ENCODE results near the gene KLC4.
"Not testable (repeated sequence)": the region's sequence is repeated elsewhere in the genome, so short reads cannot be mapped to it uniquely, and the experiment has no call there.

The KLC4 gene

GRCh38 chr6:43074847-43075669, 15.6 kb downstream of the KLC4 start:
- DNase-seq, result no peak

GRCh38 chr6:43075670-43076463, 16.4 kb downstream of the KLC4 start, which contains the start of gene PTK7:
PTK7 (plus strand) TSS chr6:43076314; CDS start chr6:43076489, 175 bp downstream.
- peak; percentile 47 for DNase-seq

- no peak for DNase-seq
These were observed 17.3 kb downstream of the KLC4 start for GRCh38 chr6:43076464-43077332.

- DNase-seq, result no peak
These were observed 17.9 kb downstream of the KLC4 start for GRCh38 chr6:43077333-43077809.

- no peak for DNase-seq
These were observed 18.6 kb downstream of the KLC4 start for GRCh38 chr6:43077981-43078511.

- DNase-seq, result no peak
These were observed 19.3 kb downstream of the KLC4 start for GRCh38 chr6:43078691-43079090.

GRCh38 chr6:43081043-43081442, 21.6 kb downstream of the KLC4 start:
- no peak for DNase-seq

GRCh38 chr6:43081922-43082321, 22.5 kb downstream of the KLC4 start:
- DNase-seq, result not testable (repeated sequence)

- DNase-seq, result no peak
These were observed 23.6 kb downstream of the KLC4 start for GRCh38 chr6:43082806-43083655.

GRCh38 chr6:43086022-43086658, 26.7 kb downstream of the KLC4 start:
- no peak for DNase-seq

- DNase-seq, result no peak
These were observed 29.2 kb downstream of the KLC4 start for GRCh38 chr6:43088654-43089056.

- no peak for DNase-seq
These were observed 30.0 kb downstream of the KLC4 start for GRCh38 chr6:43089467-43089866.

GRCh38 chr6:43089874-43090558, 30.6 kb downstream of the KLC4 start:
- DNase-seq, result no peak

GRCh38 chr6:43090559-43090956, 31.1 kb downstream of the KLC4 start:
- DNase-seq, result no peak

- DNase-seq, result no peak
These were observed 31.6 kb downstream of the KLC4 start for GRCh38 chr6:43091020-43091419.

- no peak for DNase-seq
These were observed 32.1 kb downstream of the KLC4 start for GRCh38 chr6:43091436-43091991.

GRCh38 chr6:43092635-43093034, 33.2 kb downstream of the KLC4 start:
- DNase-seq, result no peak

GRCh38 chr6:43093436-43094289, 34.2 kb downstream of the KLC4 start:
- DNase-seq, result no peak

GRCh38 chr6:43095939-43096338, 36.5 kb downstream of the KLC4 start:
- no peak for DNase-seq
